GM12875 (cell line): Measurements from ENCODE around the gene PTPN22.

ENCODE experiments used
- H3K4me3 ChIP-seq: one replicate; pipeline ENCODE4 v1.5.1; 2011; ENCODE audit warnings: low read depth, low read length, control low read depth
- CTCF ChIP-seq: IDR thresholded peaks from 2 replicates; pipeline ENCODE4 v1.5.1; 2011; ENCODE audit warnings: low read depth, mild to moderate bottlenecking, control low read depth, inconsistent platforms, low read length, moderate library complexity, borderline replicate concordance; ENCODE audit not compliant: insufficient read depth

Gene PTPN22

GRCh38 chr1:113770031-113770430 lies 101.5 kb downstream of the PTPN22 start:
- TF ChIP-seq CTCF: no peak
- H3K4me3 ChIP-seq: no peak overlapping the region

DNA sequence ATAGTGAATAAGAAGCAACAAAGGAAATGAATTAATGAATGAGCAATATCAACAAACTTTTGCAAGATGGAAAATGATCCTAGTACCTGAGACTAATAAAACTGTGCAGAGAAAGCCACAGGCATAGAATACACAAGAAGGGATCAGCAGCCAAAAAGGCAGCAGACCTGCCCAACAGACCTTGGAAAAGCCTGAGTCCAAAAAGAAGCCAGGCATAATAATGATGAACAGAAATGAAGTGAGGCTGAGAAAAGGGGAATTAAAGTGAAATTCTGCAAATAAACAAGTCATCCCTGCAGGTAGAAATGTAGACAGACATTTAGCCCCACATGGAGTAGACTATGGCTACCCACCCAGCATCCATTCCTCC lies 101.9 kb downstream of the PTPN22 start:
- TF ChIP-seq CTCF: no peak
- H3K4me3 ChIP-seq: no peak overlapping the region

DNA sequence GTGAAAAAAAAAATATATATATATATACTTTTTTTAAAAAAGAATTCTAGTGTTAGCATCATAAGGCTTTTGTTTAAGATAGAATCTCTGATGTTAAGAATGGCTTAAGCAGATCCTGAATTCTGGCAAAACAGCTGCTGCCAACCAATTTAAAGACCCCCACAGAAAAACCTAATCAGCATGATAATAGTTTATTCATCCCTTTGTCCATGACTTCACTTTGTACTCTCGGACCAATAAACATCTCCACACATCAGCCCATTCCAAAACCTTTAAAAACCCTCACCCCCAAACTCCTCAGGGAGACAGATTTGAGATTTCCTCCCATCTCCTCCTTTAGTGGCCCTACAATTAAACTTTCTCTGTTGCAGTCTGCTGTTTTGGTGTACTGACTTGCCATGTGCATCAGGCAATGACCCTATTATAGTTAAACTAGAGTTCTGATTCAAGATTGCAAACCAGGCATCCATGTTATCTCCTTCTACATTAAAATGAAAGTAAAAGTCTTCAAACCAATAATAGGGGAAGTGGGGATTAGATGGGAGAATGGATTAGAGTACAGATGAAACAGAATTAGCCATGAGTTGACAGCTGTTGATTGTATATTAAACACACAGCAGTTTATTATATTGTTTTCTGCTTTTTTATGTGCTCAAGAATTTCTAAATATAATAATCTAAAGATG lies 102.5 kb downstream of the PTPN22 start:
- no peak for TF ChIP-seq CTCF
- no peak overlapping the region for H3K4me3 ChIP-seq

DNA sequence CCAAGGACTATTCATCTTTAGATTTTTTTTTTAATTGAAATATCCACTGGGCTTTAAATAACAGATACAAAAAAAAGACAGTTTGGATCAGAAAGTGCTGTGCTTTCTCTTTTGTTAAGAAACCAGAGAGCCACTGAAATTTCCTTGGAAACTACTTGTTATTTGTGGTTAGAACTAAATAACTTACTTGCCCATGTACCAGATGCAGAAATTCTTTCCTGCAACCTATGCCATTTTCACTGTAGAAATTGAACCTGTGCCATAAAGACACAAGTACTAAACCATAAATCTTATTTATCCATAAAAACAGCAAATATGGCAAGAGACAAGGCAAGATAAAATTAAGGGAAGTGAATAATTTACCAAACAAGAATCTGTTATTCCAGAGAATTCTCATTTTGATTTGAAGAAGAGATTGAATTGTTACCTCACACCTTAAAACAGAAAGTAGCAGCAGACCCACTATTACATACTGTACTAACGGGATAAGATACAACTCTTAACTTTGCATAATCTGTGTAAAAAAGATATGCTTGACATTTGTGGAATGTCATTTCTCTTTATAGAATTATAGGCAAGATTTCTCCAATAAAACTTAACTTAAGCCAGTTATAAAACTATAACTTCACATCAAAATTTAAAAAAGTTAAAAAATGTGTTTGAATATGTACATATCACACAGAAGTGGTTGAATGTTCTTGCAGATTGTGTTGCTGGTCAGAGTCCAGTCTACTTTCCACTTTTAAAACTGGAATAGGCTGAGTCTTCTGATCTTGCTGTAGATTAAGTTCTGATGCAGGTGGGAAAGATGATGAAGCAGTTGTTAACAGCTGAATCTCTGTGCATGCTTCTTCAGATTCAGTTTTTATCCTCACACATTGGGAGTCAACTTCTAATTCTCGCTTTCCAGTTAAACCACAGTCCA lies 105.9 kb downstream of the PTPN22 start:
- no peak overlapping the region for H3K4me3 ChIP-seq
- TF ChIP-seq CTCF: no peak
